K562 (cell line): ENCODE data around the gene GTPBP2. TPM values are rescaled to one million over a fixed set of nuclear protein-coding genes. Genes with fewer than 3 reads are reported as not detected.

Source experiments
- ATAC-seq: fragments of 200-7000 bp; cut with Tn5 transposase; 3 replicates; pipeline ENCODE4 v1.9.1; 2020; ENCODE audit warnings: moderate library complexity
- BruUV-seq: library from RNA; stranded (reverse); fragments of 400-500 nt; replicated peaks from 2 replicates; lab custom pipeline; 2021; lab: Mats Ljungman, UMichigan
- CTCF ChIA-PET: fragments of 300-600 bp; formaldehyde crosslinking; extraction: SDS; loops from one replicate; lab custom pipeline; 2021; ENCODE audit warnings: low intra/inter-chr PET ratio; lab: Yijun Ruan, JAX
- POLR2A ChIA-PET: fragments of 300-600, 350-650 bp; sonication (Branson Sonifier 250); formaldehyde crosslinking; extraction: SDS; loops from one replicate; lab custom pipeline; 2021; ENCODE audit warnings: antibody characterized with exemption, inconsistent platforms; lab: Yijun Ruan, JAX
- DNase-seq, 4 experiments: peaks; one replicate each; pipeline versions ENCODE4 v3.0.0 to v3.0.0-alpha.2; 2011 to 2018; ENCODE audit warnings: low spot score in 3 of 4, mixed read lengths in 3 of 4; ENCODE audit errors: extremely low read depth in 1 of 4
- FAIRE-seq: peaks from 2 replicates; lab custom pipeline; 2011; peaks lifted over from hg19 to GRCh38; lab: Jason Lieb, UNC
- H2AFZ ChIP-seq: 2 replicates; pipeline ENCODE4 v1.6.0; 2011; ENCODE audit warnings: low read depth, low read length, control low read depth, inconsistent platforms
- H3K27ac ChIP-seq: fragments of 200-600 bp; 3 replicates; pipeline ENCODE4 v1.8.0; 2011; ENCODE audit warnings: low read depth, mild to moderate bottlenecking, control low read depth, inconsistent platforms, low read length, moderate library complexity, mixed read lengths; ENCODE audit errors: extremely low read depth
- H3K27me3 ChIP-seq, 2 experiments: fragments of 300-600 bp in 1 of 2; 2 replicates in 1 of 2; 3 replicates in 1 of 2; pipeline versions ENCODE4 v1.6.0 to v1.8.0; 2011; ENCODE audit warnings: inconsistent platforms in 2 of 2, low read length in 2 of 2, mild to moderate bottlenecking in 1 of 2, mixed read lengths in 1 of 2, moderate library complexity in 1 of 2; ENCODE audit not compliant: control insufficient read depth in 2 of 2, insufficient read depth in 2 of 2
- H3K36me3 ChIP-seq: fragments of 300-600 bp; 3 replicates; pipeline ENCODE4 v1.8.0; 2011; ENCODE audit warnings: mild to moderate bottlenecking, low read length, inconsistent platforms; ENCODE audit not compliant: control insufficient read depth, insufficient read depth
- H3K4me1 ChIP-seq, 2 experiments: fragments of 200-600 bp in 1 of 2; replicated peaks in 1 of 2; 2 replicates in 1 of 2; 3 replicates in 1 of 2; pipeline versions ENCODE4 v1.5.1 to v1.8.0; 2011; ENCODE audit warnings: inconsistent platforms in 2 of 2, low read length in 2 of 2, mild to moderate bottlenecking in 1 of 2, mixed read lengths in 1 of 2, moderate library complexity in 1 of 2; ENCODE audit not compliant: control insufficient read depth in 2 of 2, insufficient read depth in 2 of 2
- H3K4me2 ChIP-seq: 2 replicates; pipeline ENCODE4 v1.6.1; 2011; ENCODE audit warnings: low read length, control low read depth, inconsistent platforms, mixed read lengths; ENCODE audit not compliant: insufficient read depth
- H3K4me3 ChIP-seq: fragments of 200-600 bp; sonication (generic), shearing (Covaris generic); 2 replicates; pipeline ENCODE4 v1.5.1; 2016; ENCODE audit warnings: control low read depth, inconsistent platforms
- H3K79me2 ChIP-seq: fragments of 200-600 bp; 3 replicates; pipeline ENCODE4 v1.8.0; 2011; ENCODE audit warnings: low read length, inconsistent platforms; ENCODE audit not compliant: control insufficient read depth, insufficient read depth
- H3K9ac ChIP-seq, 2 experiments: 2 replicates each; pipeline versions ENCODE4 v1.6.0 to v1.6.1; 2011; ENCODE audit warnings: low read depth in 2 of 2, low read length in 2 of 2, control low read depth in 1 of 2, inconsistent platforms in 1 of 2, mild to moderate bottlenecking in 1 of 2, mixed read lengths in 1 of 2; ENCODE audit not compliant: insufficient read depth in 1 of 2
- H3K9me1 ChIP-seq: one replicate; pipeline ENCODE4 v1.6.0; 2011; ENCODE audit warnings: inconsistent platforms, mild to moderate bottlenecking, low read length, moderate library complexity; ENCODE audit not compliant: control insufficient read depth, insufficient read depth
- H3K9me3 ChIP-seq: replicated peaks from 2 replicates; pipeline ENCODE4 v1.5.1; 2011; ENCODE audit warnings: low read depth, low read length, inconsistent platforms; ENCODE audit not compliant: control insufficient read depth, insufficient read depth
- H4K20me1 ChIP-seq: replicated peaks from 2 replicates; pipeline ENCODE4 v1.6.1; 2011; ENCODE audit warnings: low read length, inconsistent platforms, mixed read lengths; ENCODE audit not compliant: control insufficient read depth, insufficient read depth
- ATF2 ChIP-seq: sonication (generic); formaldehyde crosslinking; IDR thresholded peaks from 2 replicates; pipeline ENCODE4 v1.8.1; 2022; ENCODE audit warnings: missing genetic modification reagents
- CXXC5 ChIP-seq: fragments of 250-450 bp; sonication (Bioruptor Pico); IDR thresholded peaks from 2 replicates; pipeline ENCODE4 v1.8.0; 2022; ENCODE audit warnings: inconsistent platforms, mild to moderate bottlenecking, moderate library complexity
- ELK3 ChIP-seq: fragments of 450-650 bp; formaldehyde crosslinking; IDR thresholded peaks from 2 replicates; pipeline ENCODE4 v1.4.0; 2020; ENCODE audit warnings: mild to moderate bottlenecking
- FOXJ2 ChIP-seq: fragments of 200-800 bp; sonication (Bioruptor generic); IDR thresholded peaks from 2 replicates; pipeline ENCODE4 v1.6.1; 2016; ENCODE audit warnings: missing genetic modification characterization, missing compliant biosample characterization
- HNRNPLL ChIP-seq: fragments of 200-400 bp; formaldehyde crosslinking; IDR thresholded peaks from 2 replicates; pipeline ENCODE4 v1.6.1; 2017; ENCODE audit warnings: low read length, low read depth, mild to moderate bottlenecking; ENCODE audit not compliant: poor library complexity, severe bottlenecking
- JUND ChIP-seq, 2 experiments: IDR thresholded peaks; 2 replicates in 1 of 2; 3 replicates in 1 of 2; pipeline ENCODE4 v1.6.1; 2011; ENCODE audit warnings: borderline replicate concordance in 2 of 2, low read depth in 2 of 2, low read length in 2 of 2, improper control_type of control experiment in 1 of 2, missing biosample characterization in 1 of 2, missing genetic modification characterization in 1 of 2, missing genetic modification reagents in 1 of 2
- POLR2B ChIP-seq: fragments of 450-650 bp; IDR thresholded peaks from 2 replicates; pipeline ENCODE4 v1.6.1; 2018; ENCODE audit warnings: low read depth; ENCODE audit not compliant: partially characterized antibody
- RBM25 ChIP-seq: fragments of 200-400 bp; formaldehyde crosslinking; IDR thresholded peaks from 2 replicates; pipeline ENCODE4 v1.6.1; 2018; ENCODE audit warnings: low read length, low read depth, moderate library complexity; ENCODE audit not compliant: severe bottlenecking
- SAP30 ChIP-seq: fragments of 200-600 bp; sonication (generic); IDR thresholded peaks from 2 replicates; pipeline ENCODE4 v1.6.1; 2012; ENCODE audit warnings: borderline replicate concordance, low read depth, mild to moderate bottlenecking, moderate library complexity, low read length, control low read depth, inconsistent platforms; ENCODE audit not compliant: insufficient read depth, poor library complexity, severe bottlenecking
- SMAD3 ChIP-seq: fragments of 450-650 bp; formaldehyde crosslinking; conservative IDR thresholded peaks from 2 replicates; pipeline ENCODE4 v1.4.0; 2020; ENCODE audit warnings: mild to moderate bottlenecking
- ZFP30 ChIP-seq: fragments of 250-450 bp; sonication (Bioruptor Pico); IDR thresholded peaks from 2 replicates; pipeline ENCODE4 v1.8.0; 2022; ENCODE audit warnings: moderate library complexity, mild to moderate bottlenecking, inconsistent platforms, borderline replicate concordance
- ZNF12 ChIP-seq: sonication (generic); formaldehyde crosslinking; IDR thresholded peaks from 2 replicates; pipeline ENCODE4 v1.4.0; 2020; ENCODE audit warnings: mild to moderate bottlenecking, missing genetic modification reagents
- ZNF551 ChIP-seq: fragments of 250-450 bp; sonication (Bioruptor Pico); IDR thresholded peaks from 2 replicates; pipeline ENCODE4 v1.5.0; 2021; ENCODE audit warnings: mild to moderate bottlenecking, moderate library complexity
- ZNF586 ChIP-seq: fragments of 450-650 bp; formaldehyde crosslinking; conservative IDR thresholded peaks from 2 replicates; pipeline ENCODE4 v1.4.0; 2020; ENCODE audit warnings: mild to moderate bottlenecking, moderate library complexity
- WGBS: fragments of 100-300 bp; shearing (Covaris generic); methylation state at CpG from one replicate; pipeline ENCODE4 v1.1.6; 2016; ENCODE audit warnings: low coverage, mixed read lengths; ENCODE audit not compliant: insufficient coverage; ENCODE audit errors: missing lambda C conversion rate; 5-methylcytosine and 5-hydroxymethylcytosine counted together
- in situ Hi-C: fragments of 300-500 bp; cut with MboI; formaldehyde crosslinking; loops from 4 replicates; pipeline ENCODE4 v1.15.0; 2018; ENCODE audit warnings: inconsistent platforms, mixed read lengths
- intact Hi-C: fragments of 100-400 bp; cut with micrococcal nuclease; formaldehyde crosslinking; loops from 2 replicates; pipeline ENCODE4 v1.14.2; 2022
- polyA plus RNA-seq, 8 experiments: library from polyadenylated mRNA; depleted of rRNA in 4 of 8; stranded (reverse) in 5 of 8; unstranded in 3 of 8; fragments of >200 nt; fragmentation: Nextera tagmentation in 2 of 8; fragmentation: Illumina TruSeq in 1 of 8; extraction: Ambion mirVana in 2 of 8; extraction: Trizol in 1 of 8; gene quantifications; 2 replicates each; pipeline versions ENCODE4 v1.2.1 to v1.2.3, GENCODE V29; 2011 to 2014; ENCODE audit warnings: inconsistent platforms in 1 of 8, missing spikeins in 1 of 8
- total RNA-seq, 7 experiments: library from RNA; depleted of rRNA in 6 of 7; stranded (reverse); fragments of >200 nt in 6 of 7; fragmentation: Illumina TruSeq in 2 of 7; extraction: Trizol in 2 of 7; gene quantifications; 2 replicates each; pipeline versions ENCODE4 v1.2.1 to v1.2.3, GENCODE V29; 2011 to 2021; ENCODE audit warnings: low replicate concordance in 1 of 7
- TF ChIP-seq, protein P1 (sequence below): sonication (generic); formaldehyde crosslinking; IDR thresholded peaks from 2 replicates; pipeline ENCODE4 v1.9.0; 2022; ENCODE audit warnings: mild to moderate bottlenecking, missing genetic modification reagents

Gene GTPBP2
- total and polyA plus RNA-seq, 9 of the 15 experiments (the other 6 are each of a cell fraction or from before 2014, with no cell fraction given), result 48.4 to 196 (median 111) TPM

GRCh38 chr6:43627008-43627825, 1.8 kb downstream of the GTPBP2 start:
- no peaks in the 10 kb centered on the region for H3K9me3 ChIP-seq
- peak overlapping the region; percentile 92 to 99 for H3K9ac ChIP-seq
- H3K9me1 ChIP-seq, result peaks cover 13% of the 10 kb centered on the region
- H3K4me2 ChIP-seq, result peak overlapping the region; percentile 98
- POLR2A ChIA-PET, result interaction anchor here (0.5 to 11.8 kb wide), 17 partner anchors 8 to 431 kb away, joined by 3 to 206 read pairs (median 4); partner anchors contain the start of genes MAD2L1BP, POLH, RSPH9 and XPO5
- 1% methylated on average over 5 of the region's 5 CpGs for WGBS
- H3K4me3 ChIP-seq, result peak overlapping the region; percentile 58
- peak; percentile 85 to 98 (median 90) for DNase-seq
- no peaks in the 10 kb centered on the region; a peak in 1 of 5 replicates for H3K27me3 ChIP-seq
- H3K79me2 ChIP-seq, result peaks cover 65% of the 10 kb centered on the region
- peaks cover 53% of the 10 kb centered on the region for H3K36me3 ChIP-seq
- CTCF ChIA-PET, result interaction anchor here (0.7 kb wide), 2 partner anchors 76 to 141 kb away, joined by 3 read pairs; no protein-coding TSS in a partner anchor
- H2AFZ ChIP-seq, result no peak overlapping the region
- peaks cover 36 to 46% of the 10 kb centered on the region in 2 experiments for H3K4me1 ChIP-seq
- peak; percentile 38 for ATAC-seq
- in situ Hi-C loops (no loop called here), intact Hi-C loops (loop anchor here (5.0 kb wide), 2 partner anchors 40 to 500 kb away; partner anchors contain the start of genes MRPL14 and TMEM63B)
- H4K20me1 ChIP-seq, result no peaks in the 10 kb centered on the region
- FAIRE-seq, result peak; percentile 98
- peak overlapping the region; percentile 99 for H3K27ac ChIP-seq
- TSS peak; percentile 93 for BruUV-seq
- TF ChIP-seq ZFP30 (CRISPR knock-in tag) (no peak; the same call in 1 of the 2 replicates), ZNF551 (CRISPR knock-in tag) (no peak), JUND (IDR thresholded peaks at IDR 0.05; ENCODE audit: borderline replicate concordance, low read depth, low read length) (peak; percentile 100), JUND (tag; IDR thresholded peaks at IDR 0.05; ENCODE audit: borderline replicate concordance, low read depth, low read length) (peak; percentile 99), FOXJ2 (peak; percentile 90), ZNF12 (0 out of 2 replicates have a peak, but pooled peaks have one; percentile 26), ZNF586 (CRISPR knock-in tag) (peak; percentile 92), CXXC5 (CRISPR knock-in tag) (peak; percentile 69), RBM25 (peak; percentile 12), ELK3 (CRISPR knock-in tag) (0 out of 2 replicates have a peak, but pooled peaks have one; percentile 2), HNRNPLL (no peak), ATF2 (CRISPR knock-in tag) (no peak), POLR2B (peak; percentile 96), SAP30 (no peak), SMAD3 (CRISPR knock-in tag) (peak; percentile 95)
- TF ChIP-seq, protein P1, sequence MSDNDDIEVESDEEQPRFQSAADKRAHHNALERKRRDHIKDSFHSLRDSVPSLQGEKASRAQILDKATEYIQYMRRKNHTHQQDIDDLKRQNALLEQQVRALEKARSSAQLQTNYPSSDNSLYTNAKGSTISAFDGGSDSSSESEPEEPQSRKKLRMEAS (CRISPR knock-in tag), result peak; percentile 41; the same call in 1 of the 2 replicates
